GM19240 (cell line): ENCODE data around the gene FOXI2.

Source experiments
- DNase-seq: peaks from one replicate; pipeline ENCODE4 v3.0.0; 2011; ENCODE audit warnings: low spot score; ENCODE audit not compliant: insufficient read length

Gene FOXI2

GRCh38 chr10:127736915-127737562 is at the start of gene FOXI2:
TSS of gene FOXI2 (plus strand) at chr10:127737185. CDS start at chr10:127737274, 89 bp downstream.
- DNase-seq: no peak

- no peak for DNase-seq
Observed at GRCh38 chr10:127687548-127687947, 49.4 kb upstream of the FOXI2 start.

GRCh38 chr10:127690176-127690835 is 46.7 kb upstream of the FOXI2 start:
- no peak for DNase-seq

- peak; percentile 16 for DNase-seq
Observed at GRCh38 chr10:127694580-127695193, 42.3 kb upstream of the FOXI2 start.

- DNase-seq: no peak
Observed at GRCh38 chr10:127695431-127695830, 41.6 kb upstream of the FOXI2 start.

GRCh38 chr10:127698886-127699285 is 38.1 kb upstream of the FOXI2 start:
- no peak for DNase-seq

GRCh38 chr10:127699311-127699710 is 37.7 kb upstream of the FOXI2 start:
- no peak for DNase-seq

GRCh38 chr10:127702271-127702670 is 34.7 kb upstream of the FOXI2 start:
- DNase-seq: no peak

- DNase-seq: no peak
Observed at GRCh38 chr10:127715249-127715648, 21.7 kb upstream of the FOXI2 start.

- no peak for DNase-seq
Observed at GRCh38 chr10:127715782-127716378, 21.1 kb upstream of the FOXI2 start.

- DNase-seq: no peak
Observed at GRCh38 chr10:127720142-127720541, 16.8 kb upstream of the FOXI2 start.

- no peak for DNase-seq
Observed at GRCh38 chr10:127720903-127721302, 16.1 kb upstream of the FOXI2 start.

- DNase-seq: no peak
Observed at GRCh38 chr10:127734753-127735152, 2.2 kb upstream of the FOXI2 start.

GRCh38 chr10:127735156-127735555 is 1.8 kb upstream of the FOXI2 start:
- no peak for DNase-seq

- no peak for DNase-seq
Observed at GRCh38 chr10:127735723-127736221, 1.2 kb upstream of the FOXI2 start.

GRCh38 chr10:127736222-127736914 is 617 bp upstream of the FOXI2 start:
- DNase-seq: no peak

GRCh38 chr10:127737563-127738511 is 852 bp downstream of the FOXI2 start:
- no peak for DNase-seq

GRCh38 chr10:127738512-127739424 is 1.8 kb downstream of the FOXI2 start:
- no peak for DNase-seq

GRCh38 chr10:127739908-127740307 is 2.9 kb downstream of the FOXI2 start:
- no peak for DNase-seq
